ENCODE data around the gene PPIF.

Gene PPIF

GRCh38 chr10:79399223-79399831 is 52.1 kb downstream of the PPIF start:
- in situ Hi-C loops (cut with MboI; ENCODE audit: low sequenced_read_pairs) = loop anchor here (10.0 kb wide), 1 partner anchor 85 kb away; no protein-coding TSS in a partner anchor

- in situ Hi-C loops (cut with MboI; ENCODE audit: low sequenced_read_pairs) = no loop called here
Measured at GRCh38 chr10:79400146-79401004, 53.1 kb downstream of the PPIF start.

- in situ Hi-C loops (cut with MboI; ENCODE audit: low sequenced_read_pairs) = no loop called here
Measured at GRCh38 chr10:79401015-79401921, 54.0 kb downstream of the PPIF start.

GRCh38 chr10:79402625-79402946 is 55.3 kb downstream of the PPIF start:
- in situ Hi-C loops (cut with MboI; ENCODE audit: low sequenced_read_pairs) = no loop called here

GRCh38 chr10:79402951-79403350 is 55.7 kb downstream of the PPIF start:
- in situ Hi-C loops (cut with MboI; ENCODE audit: low sequenced_read_pairs) = no loop called here

GRCh38 chr10:79403441-79404230 is 56.4 kb downstream of the PPIF start:
- in situ Hi-C loops (cut with MboI; ENCODE audit: low sequenced_read_pairs) = no loop called here

- in situ Hi-C loops (cut with MboI; ENCODE audit: low sequenced_read_pairs) = no loop called here
Measured at GRCh38 chr10:79404231-79404609, 57.0 kb downstream of the PPIF start.

GRCh38 chr10:79404690-79405131 is 57.4 kb downstream of the PPIF start:
- in situ Hi-C loops (cut with MboI; ENCODE audit: low sequenced_read_pairs) = no loop called here
